GM21529 (cell line): ENCODE measurements around the gene EHMT2.
"Not testable (repeated sequence)": the region's sequence is repeated elsewhere in the genome, so short reads cannot be mapped to it uniquely, and the experiment has no call there.

Experiments used
- ATAC-seq: cut with Tn5 transposase; IDR thresholded peaks from one replicate; pipeline ENCODE4 v1.9.1; 2021; ENCODE audit not compliant: unreplicated experiment

EHMT2 gene

DNA sequence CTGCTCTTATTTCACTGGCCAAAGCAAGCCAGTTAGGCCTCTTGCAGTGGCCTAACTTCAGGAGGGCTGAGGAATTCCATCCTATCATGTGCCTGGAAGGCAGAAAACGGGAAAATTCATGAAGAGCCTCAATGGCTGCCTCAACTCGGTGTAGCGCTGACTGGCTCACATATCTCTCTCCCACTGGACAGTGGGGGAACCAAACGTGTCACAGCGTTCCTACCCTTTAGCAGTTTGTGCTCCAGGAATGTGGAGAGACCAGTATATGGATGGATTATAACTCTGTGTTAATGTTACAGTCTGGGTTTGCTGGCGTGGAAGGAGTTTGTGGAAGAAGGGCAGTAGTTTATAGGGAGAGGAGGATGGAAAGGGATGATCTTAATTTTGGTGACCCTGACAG, 18.3 kb upstream of the EHMT2 start:
- ATAC-seq: no peak

DNA sequence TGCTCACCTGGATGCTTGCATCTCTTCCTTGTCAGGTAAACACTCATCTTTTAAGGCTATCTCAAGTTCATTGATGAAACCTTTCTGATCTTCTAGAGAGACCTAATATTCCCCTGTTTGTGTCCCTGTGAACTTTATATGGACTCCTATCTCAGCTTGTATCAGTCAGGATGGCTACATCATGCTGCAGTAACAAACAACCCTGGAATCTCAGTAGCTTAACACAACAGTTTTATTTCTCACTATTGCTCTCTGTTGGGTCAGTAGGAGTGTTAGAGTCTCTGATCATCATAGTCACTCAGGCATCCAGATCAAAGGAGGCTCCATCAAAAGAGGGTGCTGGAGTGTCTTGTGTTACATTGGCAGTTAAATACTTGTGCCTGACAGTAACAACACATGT, 17.9 kb upstream of the EHMT2 start:
- no peak for ATAC-seq

DNA sequence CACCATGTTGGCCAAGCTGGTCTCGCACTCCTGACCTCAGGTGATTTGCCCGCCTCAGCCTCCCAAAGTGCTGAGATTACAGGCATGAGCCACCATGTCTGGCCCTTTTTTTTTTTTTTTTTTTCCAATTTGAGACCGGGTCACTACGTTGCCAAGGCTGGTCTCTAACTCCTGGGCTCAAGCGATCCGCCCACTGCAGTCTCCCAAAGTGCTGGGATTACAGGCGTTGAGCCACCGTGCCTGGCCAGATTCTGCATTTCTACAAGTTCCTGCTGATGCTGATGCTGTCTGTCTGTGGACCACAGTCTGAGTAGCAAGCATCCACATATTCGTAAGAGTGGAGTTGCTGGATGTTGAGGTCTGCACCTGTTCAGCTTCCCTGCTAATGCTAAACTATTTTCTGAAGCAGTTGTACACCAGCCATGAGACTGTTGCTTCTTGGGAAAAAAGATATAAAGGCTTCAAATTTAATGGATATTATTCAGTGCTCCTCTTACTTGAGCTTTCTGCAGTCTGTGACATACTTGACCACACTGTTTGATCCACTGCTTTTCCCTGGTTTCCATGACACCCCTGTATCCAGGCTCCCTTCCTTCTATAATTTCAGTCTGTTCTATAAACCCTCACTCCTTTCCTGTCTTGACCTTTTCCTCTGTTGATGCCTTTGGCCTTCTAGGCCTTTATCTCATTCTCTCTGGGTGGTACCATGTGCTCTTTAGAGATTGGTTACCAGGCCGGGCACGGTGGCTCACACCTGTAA, 14.5 kb upstream of the EHMT2 start:
- ATAC-seq: no peak

DNA sequence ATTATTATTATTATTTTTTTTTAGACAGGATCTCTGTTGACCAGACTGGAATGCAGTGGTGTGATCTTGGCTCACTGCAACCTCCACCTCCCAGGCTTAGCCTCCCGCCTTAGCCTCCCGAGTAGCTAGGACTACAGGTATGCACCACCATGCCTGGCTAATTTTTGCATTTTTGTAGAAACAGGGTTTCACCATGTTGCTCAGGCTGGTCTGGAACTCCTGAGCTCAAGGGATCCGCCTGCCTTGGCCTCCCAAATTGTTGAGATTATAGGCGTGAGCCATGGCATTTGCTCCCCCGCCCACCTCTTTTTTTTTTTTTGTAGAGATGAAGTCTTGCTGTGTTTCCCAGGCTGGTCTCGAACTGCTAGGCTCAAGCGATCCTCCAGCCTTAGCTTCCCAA, 11.8 kb upstream of the EHMT2 start:
- not testable (repeated sequence) for ATAC-seq

DNA sequence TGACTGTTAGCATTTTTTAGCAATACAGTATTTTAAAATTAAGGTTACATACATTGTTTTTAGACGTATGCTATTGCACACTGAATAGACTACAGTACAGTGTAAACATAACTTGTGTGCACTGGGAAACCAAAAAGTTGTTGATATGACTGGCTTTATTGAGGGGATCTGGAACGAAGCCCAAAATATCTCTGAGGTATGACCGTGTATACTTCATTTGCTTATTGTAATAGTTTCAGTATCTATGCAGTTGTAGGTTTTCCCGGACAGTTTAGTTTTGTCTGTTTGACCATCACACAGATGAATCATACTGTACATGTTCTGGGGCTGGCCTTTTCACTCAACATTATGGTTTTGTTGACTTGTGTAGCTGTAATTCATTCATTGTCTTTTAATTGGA, 11.3 kb upstream of the EHMT2 start:
- ATAC-seq: peak; percentile 82

DNA sequence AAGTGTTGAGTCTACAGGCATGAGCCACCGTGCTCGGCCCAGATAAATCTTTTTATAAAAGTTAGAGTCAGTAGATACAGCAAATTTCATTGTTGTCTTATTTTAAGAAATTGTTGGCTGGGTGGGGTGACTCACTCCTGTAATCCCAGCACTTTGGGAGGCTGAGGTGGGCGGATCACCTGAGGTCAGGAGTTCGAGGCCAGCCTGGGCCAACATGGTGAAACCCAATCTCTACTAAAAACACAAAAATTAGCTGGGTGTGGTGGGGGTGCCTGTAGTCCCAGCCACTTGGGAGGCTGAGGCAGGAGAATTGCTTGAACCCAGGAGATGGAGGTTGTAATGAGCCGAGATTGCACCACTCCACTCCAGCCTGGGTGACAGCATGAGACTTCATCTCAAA, 10.8 kb upstream of the EHMT2 start:
- ATAC-seq: not testable (repeated sequence)

DNA sequence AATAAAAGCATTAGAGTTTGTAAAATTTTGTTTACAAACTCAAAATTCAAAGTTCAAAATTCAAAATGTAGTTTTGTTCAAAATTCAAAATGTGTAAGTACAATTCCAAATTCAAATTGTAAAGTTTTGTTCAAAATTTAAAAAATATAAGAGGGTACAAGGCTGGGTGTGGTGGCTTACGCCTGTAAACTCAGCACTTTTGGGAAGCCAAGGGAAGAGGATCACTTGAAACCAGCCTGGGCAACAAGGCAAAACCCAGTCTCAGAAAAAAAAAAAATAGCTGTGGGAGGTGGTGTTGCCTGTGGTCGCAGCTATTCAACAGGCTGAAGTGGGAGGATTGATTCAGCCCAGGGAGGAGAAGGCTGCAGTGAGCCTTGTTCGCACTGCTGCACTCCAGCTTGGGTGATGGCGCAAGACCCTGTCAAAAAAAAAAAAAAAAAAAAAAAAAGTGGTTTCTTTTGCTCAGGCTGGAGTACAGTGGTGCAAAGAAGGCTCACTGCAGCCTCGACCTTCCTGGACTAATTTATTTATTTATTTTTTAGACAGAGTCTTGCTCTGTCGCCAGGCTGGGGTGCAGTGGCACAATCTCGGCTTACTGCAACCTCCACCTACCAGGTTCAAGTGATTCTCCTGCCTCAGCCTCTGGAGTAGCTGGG, 9.8 kb upstream of the EHMT2 start:
- ATAC-seq: no peak

DNA sequence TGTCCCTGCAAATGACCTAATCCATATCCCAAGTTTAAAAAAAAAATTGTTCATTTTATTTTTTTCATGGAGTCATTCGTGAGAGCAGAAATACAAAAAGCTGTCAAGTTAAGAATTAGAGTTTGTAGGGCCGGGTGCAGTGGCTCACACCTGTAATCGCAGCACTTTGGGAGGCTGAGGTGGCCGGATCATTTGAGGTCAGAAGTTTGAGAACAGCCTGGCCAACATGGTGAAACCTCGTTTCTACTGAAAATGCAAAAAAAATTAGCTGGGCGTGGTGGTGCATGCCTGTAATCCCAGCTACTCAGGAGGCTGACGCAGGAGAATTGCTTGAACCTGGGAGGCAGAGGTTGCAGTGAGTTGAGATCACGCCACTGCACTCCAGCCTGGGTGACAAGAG, 9.2 kb upstream of the EHMT2 start:
- not testable (repeated sequence) for ATAC-seq

DNA sequence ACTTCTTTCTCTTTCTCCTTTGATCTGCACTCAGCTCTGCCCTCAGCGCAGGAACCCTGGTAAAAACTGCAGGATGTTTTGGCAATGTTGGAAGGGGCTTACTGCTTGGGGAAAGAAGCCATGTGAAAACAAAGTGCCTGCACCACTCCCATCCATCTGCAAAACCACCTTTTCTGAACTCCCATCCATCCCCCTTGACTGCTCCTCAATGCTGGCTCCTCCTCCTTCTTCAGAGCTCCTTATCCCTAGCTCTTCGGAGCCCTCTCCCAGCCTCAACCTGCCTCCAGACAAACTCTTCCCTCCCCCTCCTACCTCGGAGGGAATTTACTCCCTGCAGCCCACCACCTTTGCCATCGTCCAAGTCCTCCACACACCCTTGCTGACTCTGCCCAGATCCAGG, 8.6 kb upstream of the EHMT2 start:
- no peak for ATAC-seq

DNA sequence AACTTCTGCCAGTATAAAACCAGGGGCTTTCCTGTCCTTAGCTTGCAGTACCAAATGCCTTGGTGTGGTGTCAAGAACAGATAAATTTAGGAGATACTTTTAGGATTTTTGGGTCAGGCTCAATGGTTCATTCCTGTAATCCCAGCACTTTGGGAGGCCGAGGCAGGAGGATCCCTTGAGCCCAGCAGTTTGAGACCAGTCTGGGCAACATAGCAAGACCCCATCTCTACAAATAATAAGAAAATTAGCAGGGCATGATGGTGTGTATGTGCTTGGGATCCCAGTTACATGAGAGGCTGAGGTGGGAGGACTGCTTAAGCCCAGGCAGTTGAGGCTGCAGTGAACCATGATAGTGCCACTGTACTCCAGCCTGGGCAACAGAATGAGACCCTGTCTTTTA, 7.5 kb upstream of the EHMT2 start:
- ATAC-seq: no peak

DNA sequence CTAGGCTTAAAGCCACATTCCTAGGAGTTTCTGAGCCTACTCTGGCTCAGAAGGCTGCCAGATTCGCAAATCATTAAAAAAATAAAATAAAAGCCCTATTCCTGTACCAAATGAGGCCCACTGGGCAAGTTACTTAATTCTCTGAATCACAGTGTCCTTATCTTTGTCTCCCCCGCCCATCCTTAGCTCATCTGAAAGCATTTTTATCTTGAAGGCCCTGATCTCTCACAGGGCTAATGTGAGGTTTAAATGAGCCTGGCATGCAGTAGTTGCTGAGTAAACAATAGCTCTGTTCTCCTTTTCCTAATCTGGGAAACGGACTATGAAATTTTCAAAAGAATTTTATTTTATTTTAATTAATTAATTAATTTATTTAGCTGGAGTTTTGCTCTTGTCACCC, 6.5 kb upstream of the EHMT2 start:
- ATAC-seq: no peak

DNA sequence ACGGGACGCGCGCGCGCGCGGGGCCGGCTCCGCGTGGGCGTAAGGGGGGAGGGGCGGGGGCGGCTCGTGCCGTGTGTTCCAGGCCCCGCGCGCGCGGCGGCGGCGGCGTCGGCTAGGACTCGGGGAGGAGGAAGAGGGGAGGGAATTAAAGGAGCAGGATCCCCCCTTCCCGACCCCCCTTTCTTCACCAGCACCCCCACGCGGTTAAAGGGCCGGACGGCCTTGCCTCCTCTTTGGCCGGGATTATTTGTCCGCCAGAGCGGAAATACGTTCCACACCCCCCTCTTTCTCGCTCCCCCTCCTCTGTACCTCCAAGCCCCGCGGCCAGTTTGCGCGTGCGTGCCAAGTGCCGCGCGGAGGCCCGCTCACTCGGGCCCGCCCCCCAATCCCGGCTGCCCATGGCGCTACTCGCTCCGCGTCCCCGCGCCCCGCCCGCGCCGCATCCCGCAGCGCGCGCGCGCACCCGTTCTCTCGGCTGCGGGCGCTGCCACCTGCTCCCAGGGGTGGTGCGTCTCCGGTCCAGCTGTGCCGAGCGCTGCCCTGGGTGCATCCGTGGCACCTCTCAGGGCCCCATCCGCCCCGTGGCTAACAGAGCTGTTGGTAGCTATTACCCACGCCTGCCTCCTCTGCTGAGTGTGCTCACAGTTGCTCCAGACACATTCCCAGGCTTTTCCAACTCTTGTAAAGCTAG, 4.6 kb upstream of the EHMT2 start, which contains the start of gene ZBTB12:
Gene ZBTB12 (minus strand): TSS at position 134 of the 691 bp plus-strand sequence. CDS start 781 bp downstream, outside the sequence.
- peak; percentile 42 for ATAC-seq

DNA sequence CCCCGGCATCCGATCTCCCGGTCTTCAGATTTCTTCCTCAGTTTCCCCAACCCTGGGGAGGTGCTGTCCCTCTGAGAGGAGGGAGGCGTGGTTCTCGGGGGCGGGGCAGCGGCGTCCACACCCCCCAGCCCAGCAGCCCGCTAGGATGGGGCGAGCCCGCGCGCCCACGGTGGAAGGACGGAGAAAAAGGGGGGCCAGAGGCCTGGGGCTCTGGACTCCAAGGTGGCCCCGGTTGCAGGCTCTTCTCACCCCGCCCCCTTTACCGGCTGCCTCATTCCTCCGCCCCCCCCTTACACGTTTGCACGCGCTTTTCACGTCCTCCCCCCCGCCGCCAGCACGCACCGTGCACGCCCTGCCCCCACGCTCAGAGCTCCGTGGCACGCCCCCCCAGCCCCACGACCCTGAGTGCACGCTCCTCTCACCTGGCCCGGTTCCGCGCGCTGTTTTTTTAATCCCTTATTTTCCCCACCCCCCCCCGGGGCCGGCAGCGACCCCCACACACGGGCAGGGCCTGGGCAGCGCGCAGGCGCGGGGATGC, 4.0 kb upstream of the EHMT2 start:
- no peak for ATAC-seq

DNA sequence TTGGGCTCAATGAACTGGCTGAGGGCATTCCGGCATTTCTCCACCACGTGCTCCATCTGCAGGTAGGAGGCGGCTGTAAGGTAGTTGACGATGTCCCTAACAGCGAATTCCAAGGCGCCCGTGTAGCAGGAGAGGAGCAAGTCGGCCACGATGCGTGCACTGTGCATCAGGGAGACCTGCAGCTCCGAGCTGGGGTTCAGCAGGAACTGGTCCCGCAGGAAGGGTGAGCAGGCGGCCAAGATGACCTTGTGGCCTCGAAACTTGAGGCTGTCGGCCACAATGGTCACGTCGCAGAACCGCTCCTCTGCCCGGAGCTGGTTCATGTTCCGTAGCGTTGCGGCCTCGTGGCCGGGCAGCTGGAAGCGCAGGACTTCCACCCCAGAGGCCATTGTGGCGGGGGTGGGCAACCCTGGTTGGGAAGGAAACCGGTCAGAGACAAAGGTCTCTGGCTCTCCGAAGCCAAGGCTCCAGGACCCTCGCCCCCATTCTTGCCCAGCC, 3.5 kb upstream of the EHMT2 start:
- ATAC-seq: no peak

DNA sequence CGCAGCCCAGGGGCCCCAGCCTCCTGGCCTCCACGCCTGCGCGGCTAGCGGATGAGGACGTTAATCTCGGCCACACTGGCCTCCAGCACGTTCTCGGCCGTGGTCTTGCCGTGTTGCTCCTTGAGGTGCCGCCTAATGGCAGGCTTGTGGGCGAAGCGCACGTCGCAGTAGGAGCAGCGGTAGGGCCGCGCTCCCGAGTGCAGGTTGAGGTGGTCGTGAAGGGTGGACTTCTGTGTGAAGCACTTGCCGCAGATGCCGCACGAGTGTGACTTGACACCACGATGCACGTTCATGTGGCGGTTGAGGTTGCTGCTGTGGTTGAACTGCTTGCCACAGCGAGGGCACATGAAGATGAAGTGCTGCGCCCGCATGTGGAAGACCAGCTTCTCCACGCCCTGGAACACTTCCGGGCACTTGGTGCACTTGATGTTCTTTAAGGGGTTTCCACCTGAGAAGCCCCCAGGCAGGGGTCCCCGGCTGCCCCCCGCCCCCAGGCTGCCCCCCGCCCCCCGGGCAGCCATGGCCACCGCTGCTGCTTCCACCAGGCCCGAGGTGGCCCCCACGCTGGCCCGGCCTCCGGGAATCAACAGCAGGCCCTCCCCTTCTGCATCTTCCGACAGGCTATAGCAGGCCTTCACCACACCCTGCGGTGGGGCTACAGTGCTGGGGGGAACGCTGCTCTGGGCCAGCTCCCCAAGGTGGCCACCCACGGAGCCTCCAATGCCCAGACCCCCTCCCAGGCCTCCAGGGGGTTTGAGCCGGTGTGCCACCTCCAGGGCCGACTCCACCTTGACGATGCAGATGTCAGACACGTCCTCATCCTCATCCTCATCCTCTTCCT, 2.6 kb upstream of the EHMT2 start:
- no peak for ATAC-seq

DNA sequence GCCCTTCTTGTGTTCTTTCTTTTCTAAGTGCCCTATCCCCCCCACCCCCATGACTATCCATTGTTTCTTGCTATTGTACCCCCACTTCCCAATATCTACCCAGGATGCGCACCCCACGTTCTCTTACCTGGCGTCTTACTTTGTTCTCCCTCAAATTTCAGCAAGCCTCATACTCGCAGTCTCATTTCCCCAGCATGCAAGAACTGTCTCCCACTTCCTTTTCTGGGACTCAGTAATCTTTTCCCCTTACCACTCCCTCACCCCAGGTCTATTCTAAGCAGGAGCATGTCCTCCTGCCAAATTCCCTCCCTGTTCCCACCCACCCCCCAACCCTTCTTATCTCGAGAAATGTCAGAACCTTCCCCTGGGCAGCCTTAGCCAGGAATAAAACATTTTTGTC, 1.7 kb upstream of the EHMT2 start:
- no peak for ATAC-seq

DNA sequence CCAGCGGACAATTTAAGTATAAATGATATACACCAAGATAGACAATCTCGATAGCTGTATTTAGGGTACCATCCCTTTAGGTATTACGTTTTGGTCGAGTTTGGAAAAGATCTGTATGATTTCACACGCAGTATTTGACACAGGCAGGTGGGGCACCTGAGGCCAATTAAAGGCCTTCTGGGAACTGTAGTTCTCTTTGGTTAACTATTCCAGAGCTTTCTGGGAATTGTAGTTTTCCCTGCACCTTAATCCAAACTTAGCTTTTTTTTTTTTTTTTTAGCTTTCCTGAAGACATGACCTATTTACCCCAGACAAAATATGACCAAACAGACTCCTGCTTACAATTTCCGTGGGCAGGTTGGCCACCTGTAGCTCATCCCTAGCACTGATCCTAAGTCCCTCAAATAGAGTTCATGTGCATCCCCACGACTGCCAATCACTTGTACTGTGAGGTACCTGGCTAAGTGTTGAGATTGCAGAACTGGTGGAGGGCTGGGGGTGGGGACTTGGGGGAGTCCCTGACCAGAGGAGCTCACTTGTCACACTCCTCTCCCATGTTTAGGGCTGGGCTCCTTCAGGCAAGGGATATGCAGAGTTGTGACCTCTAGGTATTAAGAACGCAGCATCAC, 999 bp upstream of the EHMT2 start:
- ATAC-seq: no peak

DNA sequence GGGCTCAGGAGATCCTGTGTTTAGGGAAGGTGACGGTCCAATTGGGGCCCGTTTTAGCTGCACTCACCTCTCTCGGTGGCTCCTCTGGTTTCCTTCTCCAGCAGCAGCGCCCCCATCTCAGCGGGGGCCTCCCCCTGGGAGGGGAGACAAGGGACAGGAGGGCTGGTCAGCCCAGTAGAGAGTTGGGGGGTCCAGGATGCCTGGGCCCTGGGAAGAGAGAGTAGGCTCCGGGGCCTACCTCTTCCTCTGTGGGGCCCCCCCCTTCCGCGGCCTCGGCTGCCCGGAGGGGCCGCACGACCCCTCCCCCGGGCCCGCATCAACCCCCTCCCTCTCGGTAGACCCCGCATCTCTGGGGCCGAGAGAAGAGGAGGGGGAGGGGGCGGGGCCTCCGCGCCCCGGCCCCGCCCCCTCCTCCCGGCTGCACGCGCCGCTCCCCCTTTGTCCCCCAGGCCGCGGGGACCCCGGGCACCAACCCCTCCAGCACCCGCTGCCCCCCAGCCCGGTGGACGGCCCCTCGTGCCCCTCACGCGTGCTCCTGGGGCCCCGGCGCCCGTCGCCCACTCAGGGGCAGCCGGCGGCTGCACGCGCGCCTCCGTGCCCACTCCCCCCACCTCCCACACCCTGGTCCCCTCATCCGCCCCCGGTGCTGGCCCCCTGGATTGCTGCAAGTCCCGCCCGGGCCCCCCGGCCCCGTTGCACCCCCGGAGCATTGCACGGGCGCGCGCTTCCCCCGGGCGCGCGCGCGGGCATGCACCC, 464 bp downstream of the EHMT2 start:
- no peak for ATAC-seq

DNA sequence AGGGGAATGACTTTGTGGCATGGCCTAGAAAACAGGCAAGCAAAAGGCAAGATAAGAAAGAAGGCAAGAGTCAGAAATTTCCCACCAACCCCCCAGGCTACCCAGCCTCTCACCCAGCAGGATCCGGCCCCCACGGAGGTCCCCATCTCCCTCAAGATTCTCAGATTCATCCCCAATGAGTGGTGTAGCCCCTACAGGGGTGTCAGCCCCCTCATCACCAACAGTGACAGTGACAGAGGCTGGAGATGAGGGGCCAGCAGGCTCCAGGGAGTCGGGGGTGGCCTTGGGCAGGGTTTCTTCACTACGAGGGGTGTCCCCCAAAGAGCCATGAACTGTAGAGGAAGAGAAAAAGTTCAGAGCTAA, 1.0 kb downstream of the EHMT2 start:
- no peak for ATAC-seq

DNA sequence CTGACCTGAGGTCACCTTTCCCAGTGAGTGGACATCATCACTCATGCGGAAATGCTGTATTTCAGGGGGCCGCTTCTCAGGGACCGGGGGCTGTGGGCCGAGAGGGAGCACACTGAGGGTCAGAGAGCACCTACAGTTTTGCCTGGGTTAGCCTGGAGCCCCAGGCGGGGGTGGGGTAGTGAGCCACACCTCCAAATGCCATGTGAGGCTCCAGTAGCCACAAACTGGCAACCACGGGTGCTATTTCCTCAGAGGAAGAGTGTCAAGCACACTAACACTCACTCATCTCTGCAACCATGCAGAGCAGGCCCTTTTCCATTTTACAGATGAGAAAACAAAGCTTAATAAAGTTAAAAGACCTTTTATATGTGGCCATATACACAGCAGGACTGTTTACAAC, 4.7 kb downstream of the EHMT2 start:
- no peak for ATAC-seq
